Tibial artery (tissue), 4 donors: ENCODE data around the gene GRID2IP.
"Not testable (repeated sequence)": the region's sequence is repeated elsewhere in the genome, so short reads cannot be mapped to it uniquely, and the experiment has no call there.

Experiments used
- DNase-seq, 2 donors: peaks; one replicate each; pipeline ENCODE4 v3.0.0-alpha.2; 2019
- H3K27ac ChIP-seq, 2 donors: fragments of 200-600 bp; sonication (generic) in 1 of 2; 1 replicate in 1 of 2; 2 replicates in 1 of 2; pipeline ENCODE4 v1.5.1; 2018 to 2019; ENCODE audit warnings: mild to moderate bottlenecking in 1 of 2
- H3K27me3 ChIP-seq, 2 donors: fragments of 200-600 bp; sonication (generic) in 1 of 2; one replicate each; pipeline versions ENCODE4 v1.5.1 to v1.6.0; 2016 to 2019
- H3K36me3 ChIP-seq, 3 donors: fragments of 200-600 bp; sonication (generic) in 2 of 3; one replicate each; pipeline ENCODE4 v1.5.1; 2016 to 2019; ENCODE audit warnings: mild to moderate bottlenecking in 2 of 3
- H3K4me1 ChIP-seq, 4 donors: fragments of 200-600 bp; sonication (generic) in 2 of 4; 1 replicate in 3 of 4; 2 replicates in 1 of 4; pipeline ENCODE4 v1.5.1; 2016 to 2019
- H3K4me3 ChIP-seq, 2 donors: fragments of 200-600 bp; sonication (generic) in 1 of 2; 1 replicate in 1 of 2; 2 replicates in 1 of 2; pipeline ENCODE4 v1.5.1; 2018 to 2019; ENCODE audit warnings: mild to moderate bottlenecking in 2 of 2
- H3K9me3 ChIP-seq, 3 donors: fragments of 200-600 bp; sonication (generic) in 1 of 3; one replicate each; pipeline ENCODE4 v1.5.1; 2016 to 2019
- CTCF ChIP-seq, 2 experiments: fragments of 200-600 bp in 1 of 2; fragments of 450-650 bp in 1 of 2; IDR thresholded peaks; one replicate each; pipeline ENCODE4 v1.5.1; 2017 to 2019; ENCODE audit warnings: antibody characterized with exemption in 2 of 2, mild to moderate bottlenecking in 1 of 2, moderate library complexity in 1 of 2
- intact Hi-C: fragments of 100-400 bp; cut with DNase I; formaldehyde crosslinking; loops from one replicate; pipeline ENCODE4 v1.15.0; 2023; ENCODE audit warnings: low total_unique reads

Gene GRID2IP

GRCh38 chr7:6453734-6454133, 97.5 kb downstream of the GRID2IP start:
- intact Hi-C loops = no loop called here
- H3K27me3 ChIP-seq = no peaks in the 10 kb centered on the region
- TF ChIP-seq CTCF (IDR thresholded peaks at IDR 0.05) = no peak
- H3K27ac ChIP-seq = no peak overlapping the region
- no peaks in the 10 kb centered on the region for H3K9me3 ChIP-seq
- no peak overlapping the region for H3K4me3 ChIP-seq
- peaks cover 0 to 3% (median 0%) of the 10 kb centered on the region in 4 donors for H3K4me1 ChIP-seq
- DNase-seq = no peak
- H3K36me3 ChIP-seq = no peaks in the 10 kb centered on the region

- no peak overlapping the region for H3K4me3 ChIP-seq
- intact Hi-C loops = no loop called here
Observed at GRCh38 chr7:6451224-6451705, 100.0 kb downstream of the GRID2IP start.

GRCh38 chr7:6450591-6450990, 100.7 kb downstream of the GRID2IP start:
- H3K36me3 ChIP-seq, H3K27me3 ChIP-seq, H3K27ac ChIP-seq, H3K4me3 ChIP-seq, intact Hi-C loops, H3K9me3 ChIP-seq, DNase-seq: not testable (repeated sequence)
- H3K4me1 ChIP-seq = peaks cover 0 to 15% (median 10%) of the 10 kb centered on the region in 4 donors

More at GRCh38 chr7:6451224-6451705, 100.0 kb downstream of the GRID2IP start:
- TF ChIP-seq CTCF (IDR thresholded peaks at IDR 0.05) = no peak
- no peak for DNase-seq
- Histone ChIP-seq H3K27ac (no peak overlapping the region), H3K36me3 (no peaks in the 10 kb centered on the region), H3K9me3 (no peaks in the 10 kb centered on the region), H3K27me3 (no peaks in the 10 kb centered on the region), H3K4me1 (peaks cover 0 to 15% (median 8%) of the 10 kb centered on the region in 4 donors)

GRCh38 chr7:6449884-6450283, 101.4 kb downstream of the GRID2IP start:
- H3K27me3 ChIP-seq, H3K27ac ChIP-seq, DNase-seq, intact Hi-C loops, H3K4me3 ChIP-seq, H3K9me3 ChIP-seq: not testable (repeated sequence)
- H3K36me3 ChIP-seq = peaks cover 0 to 11% (median 7%) of the 10 kb centered on the region in 3 donors
- peaks cover 0 to 15% (median 10%) of the 10 kb centered on the region in 4 donors for H3K4me1 ChIP-seq

- Histone ChIP-seq H3K27me3 (no peaks in the 10 kb centered on the region), H3K4me3 (no peak overlapping the region), H3K4me1 (peaks cover 0 to 15% (median 10%) of the 10 kb centered on the region in 4 donors), H3K9me3 (no peaks in the 10 kb centered on the region), H3K36me3 (peaks cover 0 to 17% (median 15%) of the 10 kb centered on the region in 3 donors), H3K27ac (peak overlapping the region; percentile 84 to 89)
- no peak for TF ChIP-seq CTCF (IDR thresholded peaks at IDR 0.05)
- intact Hi-C loops = no loop called here
- no peak for DNase-seq
Observed at GRCh38 chr7:6448943-6449543, 102.2 kb downstream of the GRID2IP start.

GRCh38 chr7:6447581-6448199, 103.6 kb downstream of the GRID2IP start, which contains the start of gene DAGLB:
TSS of gene DAGLB (minus strand) at chr7:6447954. CDS start at chr7:6447842, 112 bp downstream.
- H3K27me3 ChIP-seq = no peaks in the 10 kb centered on the region
- H3K4me1 ChIP-seq = peaks cover 0 to 21% (median 10%) of the 10 kb centered on the region in 4 donors
- H3K27ac ChIP-seq = peak within 1 kb of the TSS; percentile 84 to 89
- peak; percentile 86 to 96 for DNase-seq
- TF ChIP-seq CTCF (IDR thresholded peaks at IDR 0.05) = no peak
- peaks cover 0 to 27% (median 17%) of the 10 kb centered on the region in 3 donors for H3K36me3 ChIP-seq
- intact Hi-C loops = no loop called here
- no peaks in the 10 kb centered on the region for H3K9me3 ChIP-seq
- peak within 1 kb of the TSS; percentile 70 to 76 for H3K4me3 ChIP-seq
